Karpas-422 (cell line): Measurements from ENCODE around the gene ALPP. TPM values are rescaled to one million over a fixed set of nuclear protein-coding genes. Genes with fewer than 3 reads are reported as not detected.

Experiments
- DNase-seq: peaks from one replicate; pipeline ENCODE4 v3.0.0-alpha.2; 2015
- H2AFZ ChIP-seq: fragments of 200-600 bp; sonication (generic); 2 replicates; pipeline ENCODE4 v1.6.1; 2014; ENCODE audit warnings: antibody characterized with exemption, low read length, mixed read lengths
- H3K27ac ChIP-seq: fragments of 200-600 bp; sonication (generic); 2 replicates; pipeline ENCODE4 v1.5.1; 2014; ENCODE audit warnings: mild to moderate bottlenecking, low read length, moderate library complexity
- H3K27me3 ChIP-seq: fragments of 200-600 bp; sonication (generic); 2 replicates; pipeline ENCODE4 v1.6.1; 2014; ENCODE audit warnings: low read length, mixed read lengths
- H3K36me3 ChIP-seq: fragments of 200-600 bp; sonication (generic); 2 replicates; pipeline ENCODE4 v1.6.1; 2014; ENCODE audit warnings: low read length, mixed read lengths; ENCODE audit not compliant: insufficient read depth
- H3K4me1 ChIP-seq: fragments of 200-600 bp; sonication (generic); 2 replicates; pipeline ENCODE4 v1.6.1; 2014; ENCODE audit warnings: mild to moderate bottlenecking, low read length, mixed read lengths
- H3K4me2 ChIP-seq: fragments of 200-600 bp; sonication (generic); 2 replicates; pipeline ENCODE4 v1.6.1; 2014; ENCODE audit warnings: low read length, low read depth, mild to moderate bottlenecking; ENCODE audit not compliant: poor library complexity, severe bottlenecking
- H3K4me3 ChIP-seq: fragments of 200-600 bp; sonication (generic); 2 replicates; pipeline ENCODE4 v1.5.1; 2014; ENCODE audit warnings: mild to moderate bottlenecking, antibody characterized with exemption, low read length, mixed read lengths
- H3K79me2 ChIP-seq: fragments of 200-600 bp; sonication (generic); 2 replicates; pipeline ENCODE4 v1.6.1; 2014; ENCODE audit warnings: mild to moderate bottlenecking, low read length, mixed read lengths
- H3K9ac ChIP-seq: fragments of 200-600 bp; sonication (generic); 2 replicates; pipeline ENCODE4 v1.6.0; 2014; ENCODE audit warnings: low read length
- H3K9me2 ChIP-seq: fragments of 200-600 bp; sonication (generic), shearing (Covaris generic); replicated peaks from 2 replicates; pipeline ENCODE4 v1.6.0; 2014; ENCODE audit warnings: mild to moderate bottlenecking, low read length, moderate library complexity; ENCODE audit not compliant: insufficient read depth
- H3K9me3 ChIP-seq: fragments of 300-700, 200-600 bp; sonication (generic); 2 replicates; pipeline ENCODE4 v1.6.1; 2014; ENCODE audit warnings: low read length, mixed read lengths
- H4K20me1 ChIP-seq: fragments of 200-600 bp; sonication (generic); 2 replicates; pipeline ENCODE4 v1.6.1; 2014; ENCODE audit warnings: mild to moderate bottlenecking, antibody characterized with exemption, low read length, low read depth; ENCODE audit not compliant: insufficient read depth
- total RNA-seq: library from RNA; depleted of rRNA; stranded (reverse); fragments of >200 nt; shearing (Covaris generic); gene quantifications from 2 replicates; pipeline ENCODE4 v1.2.3, GENCODE V29; 2014; ENCODE audit warnings: low replicate concordance

Gene ALPP
- total RNA-seq, 1 experiment from 2014 or later: not detected

- no peaks in the 10 kb centered on the region for H3K9me2 ChIP-seq
- no peak overlapping the region for H2AFZ ChIP-seq
- no peaks in the 10 kb centered on the region for H3K9me3 ChIP-seq
- no peak overlapping the region for H3K9ac ChIP-seq
- peaks cover 16% of the 10 kb centered on the region for H3K4me1 ChIP-seq
- H3K4me2 ChIP-seq: no peak overlapping the region
- no peaks in the 10 kb centered on the region for H3K27me3 ChIP-seq
- H3K79me2 ChIP-seq: no peaks in the 10 kb centered on the region
- H4K20me1 ChIP-seq: no peaks in the 10 kb centered on the region
- DNase-seq: peak; percentile 35
- no peak overlapping the region for H3K4me3 ChIP-seq
- no peak overlapping the region for H3K27ac ChIP-seq
- H3K36me3 ChIP-seq: no peaks in the 10 kb centered on the region
Measured at GRCh38 chr2:232416521-232417470, 38.2 kb downstream of the ALPP start.

DNA sequence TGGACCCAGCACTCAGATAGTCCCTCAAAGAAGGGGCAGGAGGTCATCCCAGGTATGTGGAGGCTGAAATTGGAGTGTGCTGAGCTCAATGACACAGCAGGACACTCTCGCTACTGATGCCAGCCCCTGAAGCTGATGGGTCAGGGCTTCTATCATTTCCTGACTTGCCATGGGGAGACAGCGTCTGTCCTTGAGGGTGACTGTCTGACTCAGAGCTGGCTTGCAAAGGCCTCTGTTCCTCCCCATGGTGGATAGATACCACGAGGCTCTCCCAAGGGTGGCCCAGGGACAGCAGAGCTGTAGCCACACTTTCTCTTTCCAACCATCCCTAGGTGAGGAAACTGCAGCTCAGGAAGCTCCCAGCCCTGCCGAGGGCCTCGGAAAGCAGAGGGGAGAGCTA lies 38.9 kb downstream of the ALPP start:
- Histone ChIP-seq H3K27me3 (no peaks in the 10 kb centered on the region; the same call in 1 of the 2 replicates), H4K20me1 (no peaks in the 10 kb centered on the region), H3K4me1 (peaks cover 13% of the 10 kb centered on the region), H3K9me3 (no peaks in the 10 kb centered on the region), H3K9ac (no peak overlapping the region), H3K9me2 (no peaks in the 10 kb centered on the region), H2AFZ (no peak overlapping the region), H3K79me2 (no peaks in the 10 kb centered on the region), H3K36me3 (peaks cover 2% of the 10 kb centered on the region; the same call in 1 of the 2 replicates), H3K4me3 (no peak overlapping the region), H3K4me2 (no peak overlapping the region), H3K27ac (no peak overlapping the region)
- no peak for DNase-seq

GRCh38 chr2:232418056-232418455 lies 39.5 kb downstream of the ALPP start:
- no peak overlapping the region for H3K4me2 ChIP-seq
- H3K9me2 ChIP-seq: no peaks in the 10 kb centered on the region
- no peak overlapping the region for H3K27ac ChIP-seq
- H3K9me3 ChIP-seq: no peaks in the 10 kb centered on the region
- no peak for DNase-seq
- peaks cover 4% of the 10 kb centered on the region; the same call in 1 of the 2 replicates for H3K36me3 ChIP-seq
- H4K20me1 ChIP-seq: no peaks in the 10 kb centered on the region
- H3K4me3 ChIP-seq: no peak overlapping the region
- no peak overlapping the region for H3K9ac ChIP-seq
- peaks cover 13% of the 10 kb centered on the region for H3K4me1 ChIP-seq
- no peak overlapping the region for H2AFZ ChIP-seq
- no peaks in the 10 kb centered on the region for H3K79me2 ChIP-seq
- H3K27me3 ChIP-seq: no peaks in the 10 kb centered on the region; the same call in 1 of the 2 replicates

- DNase-seq: no peak
- peaks cover 4% of the 10 kb centered on the region; the same call in 1 of the 2 replicates for H3K36me3 ChIP-seq
- no peaks in the 10 kb centered on the region for H3K9me3 ChIP-seq
- H2AFZ ChIP-seq: no peak overlapping the region
- H3K4me1 ChIP-seq: peaks cover 16% of the 10 kb centered on the region
- no peaks in the 10 kb centered on the region for H4K20me1 ChIP-seq
- no peak overlapping the region for H3K4me3 ChIP-seq
- no peak overlapping the region for H3K9ac ChIP-seq
- no peaks in the 10 kb centered on the region for H3K9me2 ChIP-seq
- no peaks in the 10 kb centered on the region for H3K79me2 ChIP-seq
- H3K27me3 ChIP-seq: no peaks in the 10 kb centered on the region; the same call in 1 of the 2 replicates
- H3K27ac ChIP-seq: no peak overlapping the region
- no peak overlapping the region for H3K4me2 ChIP-seq
Measured at GRCh38 chr2:232418466-232419244, 40.1 kb downstream of the ALPP start.

GRCh38 chr2:232419245-232420072 lies 40.9 kb downstream of the ALPP start:
- H3K9ac ChIP-seq: no peak overlapping the region
- peaks cover 4% of the 10 kb centered on the region; the same call in 1 of the 2 replicates for H3K36me3 ChIP-seq
- H3K27ac ChIP-seq: no peak overlapping the region
- H3K4me2 ChIP-seq: no peak overlapping the region
- DNase-seq: no peak
- H3K79me2 ChIP-seq: no peaks in the 10 kb centered on the region
- H3K4me1 ChIP-seq: peaks cover 22% of the 10 kb centered on the region
- H3K9me2 ChIP-seq: no peaks in the 10 kb centered on the region
- no peak overlapping the region for H3K4me3 ChIP-seq
- H4K20me1 ChIP-seq: no peaks in the 10 kb centered on the region
- no peak overlapping the region for H2AFZ ChIP-seq
- H3K9me3 ChIP-seq: no peaks in the 10 kb centered on the region
- H3K27me3 ChIP-seq: no peaks in the 10 kb centered on the region; the same call in 1 of the 2 replicates

DNA sequence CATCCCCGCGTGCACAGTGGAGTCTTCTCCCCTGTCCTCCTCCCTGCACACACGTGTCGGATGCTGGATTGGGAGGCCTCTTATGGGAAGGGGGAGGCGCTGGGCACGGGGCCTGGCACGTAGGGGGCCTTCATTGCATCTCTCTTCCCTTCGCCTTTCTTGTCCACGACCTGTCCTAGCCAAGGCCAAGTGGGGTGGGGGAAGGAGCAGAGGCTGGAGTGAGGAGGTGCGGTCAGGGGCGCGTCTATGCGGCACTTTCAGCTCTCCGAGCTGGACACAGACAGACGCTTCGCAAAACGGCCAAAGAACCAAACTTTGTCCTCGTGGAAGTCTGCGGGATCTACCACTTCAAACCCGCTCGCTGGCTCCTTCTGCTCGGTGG lies 41.5 kb downstream of the ALPP start:
- no peaks in the 10 kb centered on the region for H3K9me2 ChIP-seq
- H3K9ac ChIP-seq: no peak overlapping the region
- no peak overlapping the region for H3K4me3 ChIP-seq
- H4K20me1 ChIP-seq: no peaks in the 10 kb centered on the region
- no peaks in the 10 kb centered on the region for H3K79me2 ChIP-seq
- no peak overlapping the region for H3K4me2 ChIP-seq
- peaks cover 22% of the 10 kb centered on the region for H3K4me1 ChIP-seq
- H2AFZ ChIP-seq: no peak overlapping the region
- H3K9me3 ChIP-seq: no peaks in the 10 kb centered on the region
- no peaks in the 10 kb centered on the region; the same call in 1 of the 2 replicates for H3K27me3 ChIP-seq
- H3K36me3 ChIP-seq: peaks cover 4% of the 10 kb centered on the region; the same call in 1 of the 2 replicates
- DNase-seq: no peak
- no peak overlapping the region for H3K27ac ChIP-seq

DNA sequence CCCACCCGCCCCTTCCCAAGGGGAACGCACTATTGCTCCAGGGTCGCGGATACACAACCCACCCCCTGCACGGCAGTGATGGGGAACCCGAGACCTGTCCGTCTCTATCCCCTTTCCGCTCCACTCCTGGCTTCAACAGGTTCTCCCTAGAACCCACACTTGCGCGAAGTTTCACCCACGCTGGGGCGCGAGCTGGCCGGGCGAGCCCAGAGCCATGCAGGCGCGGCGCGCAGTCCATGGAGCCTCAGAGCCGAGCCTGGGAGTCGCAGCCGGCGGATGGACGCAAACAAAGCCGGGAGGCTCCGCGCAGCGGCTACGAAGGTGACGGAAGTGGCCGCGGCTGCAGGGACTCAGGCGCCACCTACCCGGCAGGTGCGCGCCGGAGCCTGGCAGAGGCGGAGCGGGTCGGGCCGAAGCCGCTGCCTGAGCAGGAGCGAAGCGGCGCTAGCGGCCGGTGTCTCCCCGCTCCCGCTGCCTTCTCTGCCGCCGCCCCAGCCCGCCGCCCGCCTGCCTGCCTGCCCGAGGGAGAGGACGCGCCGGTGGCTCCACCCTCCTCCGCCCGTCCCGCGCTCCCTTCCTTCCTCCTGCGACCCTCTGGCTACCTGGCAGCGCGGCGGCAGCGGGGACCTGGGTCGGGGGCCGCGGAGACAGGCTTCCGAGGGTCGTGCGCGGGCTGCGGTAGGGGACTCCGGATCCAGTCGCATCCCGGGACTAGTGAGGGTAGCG lies 42.1 kb downstream of the ALPP start:
- no peaks in the 10 kb centered on the region for H3K79me2 ChIP-seq
- H3K9me3 ChIP-seq: no peaks in the 10 kb centered on the region
- H3K4me3 ChIP-seq: no peak overlapping the region
- H3K27ac ChIP-seq: no peak overlapping the region
- no peak overlapping the region for H2AFZ ChIP-seq
- peaks cover 22% of the 10 kb centered on the region for H3K4me1 ChIP-seq
- DNase-seq: no peak
- no peaks in the 10 kb centered on the region for H3K9me2 ChIP-seq
- peaks cover 4% of the 10 kb centered on the region; the same call in 1 of the 2 replicates for H3K36me3 ChIP-seq
- H3K27me3 ChIP-seq: no peaks in the 10 kb centered on the region; the same call in 1 of the 2 replicates
- no peaks in the 10 kb centered on the region for H4K20me1 ChIP-seq
- no peak overlapping the region for H3K9ac ChIP-seq
- H3K4me2 ChIP-seq: no peak overlapping the region
